Stomach smooth muscle (tissue), 2 donors: ENCODE measurements around the gene SPP1.
"Not testable (repeated sequence)": the region's sequence is repeated elsewhere in the genome, so short reads cannot be mapped to it uniquely, and the experiment has no call there.

Experiments used
- H3K27ac ChIP-seq: one replicate; pipeline ENCODE4 v1.7.0; 2013; ENCODE audit warnings: mild to moderate bottlenecking, low read length, inconsistent platforms
- H3K27me3 ChIP-seq, 2 donors: one replicate each; pipeline ENCODE4 v1.7.0; 2013; ENCODE audit warnings: low read length in 2 of 2; ENCODE audit not compliant: insufficient read depth in 2 of 2, control insufficient read depth in 1 of 2
- H3K36me3 ChIP-seq, 2 donors: one replicate each; pipeline ENCODE4 v1.7.0; 2013; ENCODE audit warnings: low read length in 2 of 2; ENCODE audit not compliant: control insufficient read depth in 2 of 2, insufficient read depth in 2 of 2
- H3K4me1 ChIP-seq: one replicate; pipeline ENCODE4 v1.7.0; 2013; ENCODE audit warnings: low read length; ENCODE audit not compliant: control insufficient read depth, insufficient read depth
- H3K4me3 ChIP-seq, 2 donors: one replicate each; pipeline ENCODE4 v1.7.0; 2013; ENCODE audit warnings: low read length in 2 of 2
- H3K9ac ChIP-seq, 2 donors: one replicate each; pipeline ENCODE4 v1.7.0; 2013; ENCODE audit warnings: low read length in 2 of 2, mild to moderate bottlenecking in 1 of 2
- H3K9me3 ChIP-seq, 2 donors: one replicate each; pipeline ENCODE4 v1.7.0; 2013; ENCODE audit warnings: low read length in 2 of 2; ENCODE audit not compliant: control insufficient read depth in 2 of 2
- donor health status: healthy.
- donor health status: Pancreatic carcinoma.

The SPP1 gene

GRCh38 chr4:87975466-87975865 is at the start of gene SPP1:
Gene SPP1, plus strand, starts transcription at chr4:87975714. Its CDS starts 1,182 bp downstream, at chr4:87976896.
- no peak within 1 kb of the TSS for H3K9ac ChIP-seq

GRCh38 chr4:87926554-87927098 is 48.9 kb upstream of the SPP1 start:
- Histone ChIP-seq H3K9ac (no peak overlapping the region), H3K9me3 (no peaks in the 10 kb centered on the region), H3K4me3 (no peak overlapping the region), H3K4me1 (no peaks in the 10 kb centered on the region), H3K36me3 (no peaks in the 10 kb centered on the region), H3K27ac (no peak overlapping the region), H3K27me3 (no peaks in the 10 kb centered on the region)

More at GRCh38 chr4:87975466-87975865, at the start of gene SPP1:
- H3K9me3 ChIP-seq = no peaks in the 10 kb centered on the region
- no peak within 1 kb of the TSS for H3K4me3 ChIP-seq
- H3K36me3 ChIP-seq = no peaks in the 10 kb centered on the region
- no peak within 1 kb of the TSS for H3K27ac ChIP-seq
- no peaks in the 10 kb centered on the region for H3K4me1 ChIP-seq
- no peaks in the 10 kb centered on the region for H3K27me3 ChIP-seq

DNA sequence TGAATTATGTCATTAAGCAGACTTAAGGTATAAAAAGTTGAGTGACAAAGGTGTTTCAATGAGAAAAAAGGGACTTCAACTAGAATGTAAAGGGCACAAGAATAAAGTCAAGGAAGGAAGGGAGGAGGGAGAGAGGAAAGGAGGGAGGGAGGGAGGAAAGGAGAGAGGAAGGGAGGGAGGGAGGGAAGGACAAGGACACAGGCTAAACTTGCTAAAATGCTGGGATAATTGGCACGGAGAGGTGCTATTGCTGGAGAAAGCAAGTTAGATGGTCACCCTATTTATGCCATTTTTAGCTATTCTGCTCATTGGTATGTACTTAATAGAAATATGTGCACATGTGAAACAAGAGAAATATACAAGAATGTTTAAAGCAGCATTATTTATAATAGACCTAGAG is 44.9 kb upstream of the SPP1 start:
- H3K9ac ChIP-seq = no peak overlapping the region

DNA sequence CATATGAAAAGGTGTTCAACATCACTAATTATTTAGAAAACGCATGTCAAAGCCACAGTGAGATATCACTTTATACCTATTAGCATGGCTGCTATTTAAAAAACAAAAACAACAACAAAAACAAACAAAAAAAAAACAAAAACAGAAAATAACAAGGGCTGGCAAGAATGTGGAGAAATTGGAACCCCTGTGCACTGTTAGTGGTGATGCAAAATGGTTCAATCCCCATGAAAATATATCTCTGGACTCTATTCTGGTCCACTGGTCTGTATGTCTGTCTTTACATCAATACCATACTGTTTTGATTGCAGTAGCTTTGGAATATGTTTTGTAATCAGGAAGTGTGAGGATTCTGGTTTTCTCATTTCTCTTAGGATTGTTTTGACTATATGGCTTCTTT is 43.6 kb upstream of the SPP1 start:
- no peak overlapping the region for H3K4me3 ChIP-seq
- H3K27ac ChIP-seq = no peak overlapping the region
- no peaks in the 10 kb centered on the region for H3K27me3 ChIP-seq
- H3K4me1 ChIP-seq = no peaks in the 10 kb centered on the region
- no peaks in the 10 kb centered on the region for H3K36me3 ChIP-seq
- H3K9me3 ChIP-seq = peaks cover 0 to 3% of the 10 kb centered on the region in 2 donors
- H3K9ac ChIP-seq = no peak overlapping the region

More for the DNA sequence above, 44.9 kb upstream of the SPP1 start:
- Histone ChIP-seq H3K27me3 (no peaks in the 10 kb centered on the region), H3K4me1 (no peaks in the 10 kb centered on the region), H3K27ac (no peak overlapping the region), H3K4me3 (no peak overlapping the region), H3K36me3 (no peaks in the 10 kb centered on the region), H3K9me3 (peaks cover 0 to 3% of the 10 kb centered on the region in 2 donors)

DNA sequence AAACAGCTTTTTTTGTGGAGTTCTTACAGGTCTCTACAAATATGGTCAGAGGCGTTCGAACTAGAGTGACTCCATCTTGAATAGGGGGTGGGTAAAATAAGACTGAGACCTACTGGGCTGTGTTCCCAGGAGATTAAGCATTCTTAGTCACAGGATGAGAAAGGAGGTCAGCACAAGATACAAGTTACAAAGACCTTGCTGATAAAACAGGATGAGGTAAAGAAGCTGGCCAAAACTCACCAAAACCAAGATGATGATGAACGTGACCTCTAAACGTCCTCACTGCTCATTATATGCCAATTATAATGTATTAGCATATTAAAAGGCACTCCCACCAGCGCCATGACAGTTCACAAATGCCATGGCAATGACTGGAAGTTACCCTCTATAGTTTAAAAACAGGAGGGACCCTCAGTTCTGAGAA is 42.8 kb upstream of the SPP1 start:
- Histone ChIP-seq H3K9ac (no peak overlapping the region), H3K36me3 (no peaks in the 10 kb centered on the region), H3K27ac (no peak overlapping the region), H3K9me3 (peaks cover 0 to 3% of the 10 kb centered on the region in 2 donors), H3K4me1 (no peaks in the 10 kb centered on the region), H3K4me3 (no peak overlapping the region), H3K27me3 (no peaks in the 10 kb centered on the region)

DNA sequence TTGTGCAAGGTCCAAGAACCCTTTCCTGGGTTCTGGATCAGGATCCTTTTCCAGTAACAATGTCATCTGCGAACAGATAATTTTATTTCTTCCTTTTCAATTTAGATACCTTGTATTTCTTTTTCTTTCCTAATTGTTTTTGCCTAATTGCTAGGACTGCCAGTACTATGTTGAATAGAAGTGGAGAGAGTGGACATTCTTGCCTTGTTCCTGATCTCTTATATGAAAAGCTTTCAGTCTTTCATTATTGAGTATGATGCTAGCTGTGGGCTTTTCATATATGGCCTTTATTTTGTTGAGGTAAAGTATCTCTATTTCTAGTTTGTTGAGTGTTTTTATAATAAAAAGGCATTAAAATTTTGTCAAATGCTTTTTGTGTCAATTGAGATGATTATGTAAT is 42.2 kb upstream of the SPP1 start:
- Histone ChIP-seq H3K9ac (no peak overlapping the region), H3K4me3 (no peak overlapping the region), H3K4me1 (no peaks in the 10 kb centered on the region), H3K9me3 (peaks cover 0 to 3% of the 10 kb centered on the region in 2 donors), H3K27ac (no peak overlapping the region), H3K27me3 (no peaks in the 10 kb centered on the region), H3K36me3 (no peaks in the 10 kb centered on the region)

DNA sequence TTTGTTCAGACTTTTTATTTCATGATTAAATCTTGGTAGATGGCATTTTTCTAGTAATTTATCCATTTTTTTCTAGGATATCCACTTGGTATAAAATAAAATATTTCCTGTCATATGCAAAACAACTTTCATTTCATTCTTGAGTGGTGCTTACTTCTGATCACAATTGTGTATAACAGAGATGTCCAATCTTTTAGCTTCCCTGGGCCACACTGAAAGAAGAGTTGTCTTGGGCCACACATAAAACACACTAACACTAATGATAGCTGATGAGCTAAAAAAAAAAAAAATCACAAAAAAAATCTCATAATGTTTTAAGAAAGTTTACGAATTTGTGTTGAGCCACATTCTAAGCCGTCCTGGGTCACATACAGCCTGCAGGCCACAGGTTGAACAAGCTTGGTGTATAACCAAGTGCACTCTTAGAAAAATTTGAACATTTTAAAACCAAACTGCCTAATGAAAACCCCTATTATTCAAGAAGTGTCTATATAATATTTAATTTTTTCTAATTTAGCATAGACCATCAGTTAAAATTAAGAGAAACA is 41.3 kb upstream of the SPP1 start:
- no peaks in the 10 kb centered on the region for H3K36me3 ChIP-seq
- no peaks in the 10 kb centered on the region for H3K27me3 ChIP-seq
- H3K27ac ChIP-seq = no peak overlapping the region
- H3K4me3 ChIP-seq = no peak overlapping the region
- no peak overlapping the region for H3K9ac ChIP-seq
- H3K9me3 ChIP-seq = peaks cover 0 to 3% of the 10 kb centered on the region in 2 donors
- no peaks in the 10 kb centered on the region for H3K4me1 ChIP-seq

GRCh38 chr4:87934973-87935372 is 40.5 kb upstream of the SPP1 start:
- no peak overlapping the region for H3K9ac ChIP-seq
- no peak overlapping the region for H3K4me3 ChIP-seq

GRCh38 chr4:87935954-87936353 is 39.6 kb upstream of the SPP1 start:
- not testable (repeated sequence) for H3K36me3 ChIP-seq, H3K9ac ChIP-seq, H3K27me3 ChIP-seq, H3K27ac ChIP-seq, H3K4me1 ChIP-seq, H3K4me3 ChIP-seq, H3K9me3 ChIP-seq

More at GRCh38 chr4:87934973-87935372, 40.5 kb upstream of the SPP1 start:
- no peaks in the 10 kb centered on the region for H3K36me3 ChIP-seq
- H3K27me3 ChIP-seq = no peaks in the 10 kb centered on the region
- H3K27ac ChIP-seq = no peak overlapping the region
- H3K4me1 ChIP-seq = no peaks in the 10 kb centered on the region
- H3K9me3 ChIP-seq = peaks cover 0 to 3% of the 10 kb centered on the region in 2 donors

DNA sequence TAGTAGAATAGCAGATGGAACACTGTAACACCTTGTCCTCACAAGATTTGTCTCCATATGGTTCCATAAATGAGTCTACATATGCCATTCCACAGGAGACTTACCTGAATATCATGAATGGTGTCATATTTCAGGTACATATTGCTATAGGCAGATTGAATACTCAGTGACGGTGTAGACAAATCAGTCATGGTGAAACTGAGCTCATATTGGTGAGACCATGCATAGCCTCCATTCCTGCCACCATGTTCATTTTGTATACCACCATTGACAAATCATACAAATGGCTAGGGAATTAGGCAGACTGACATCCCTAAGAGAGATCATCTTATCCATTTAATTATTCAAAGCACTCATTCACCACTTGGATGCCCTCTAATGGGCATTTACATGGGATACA is 38.0 kb upstream of the SPP1 start:
- H3K4me3 ChIP-seq = no peak overlapping the region
- H3K4me1 ChIP-seq = no peaks in the 10 kb centered on the region
- no peaks in the 10 kb centered on the region for H3K36me3 ChIP-seq
- no peak overlapping the region for H3K9ac ChIP-seq
- H3K9me3 ChIP-seq = no peaks in the 10 kb centered on the region
- no peak overlapping the region for H3K27ac ChIP-seq
- H3K27me3 ChIP-seq = no peaks in the 10 kb centered on the region

DNA sequence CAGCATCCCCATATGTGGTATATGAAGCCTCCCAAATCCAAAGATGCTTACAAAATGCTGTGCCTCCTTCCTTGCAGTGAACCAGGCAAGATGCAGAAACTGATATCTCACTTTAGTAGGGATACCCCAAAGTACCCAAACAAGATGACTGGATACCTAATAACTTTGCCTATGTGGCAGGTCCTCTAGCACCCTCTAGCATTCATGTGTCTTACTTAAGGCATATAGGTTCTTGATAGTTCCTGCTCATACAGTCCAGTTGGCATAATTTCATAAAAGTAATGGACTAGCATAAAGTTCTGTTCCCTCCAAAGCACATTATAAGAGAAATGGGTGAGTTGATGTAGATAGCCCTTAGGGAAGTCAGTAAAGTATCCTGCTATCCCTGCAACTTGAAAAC is 36.8 kb upstream of the SPP1 start:
- Histone ChIP-seq H3K36me3 (no peaks in the 10 kb centered on the region), H3K9me3 (no peaks in the 10 kb centered on the region), H3K9ac (no peak overlapping the region), H3K27me3 (no peaks in the 10 kb centered on the region), H3K4me1 (no peaks in the 10 kb centered on the region), H3K4me3 (no peak overlapping the region), H3K27ac (no peak overlapping the region)
